SK-N-SH treated with all-trans-retinoic acid at 6 μM for 48 hours (cell line): ENCODE results near the gene PDE1A.

Experiments used
- ARNTL ChIP-seq: fragments of 450-650 bp; formaldehyde crosslinking; IDR thresholded peaks from 2 replicates; pipeline ENCODE4 v1.5.0; 2020; ENCODE audit warnings: low read depth, mild to moderate bottlenecking, moderate library complexity, borderline replicate concordance
- BACH2 ChIP-seq: fragments of 250-450 bp; sonication (Bioruptor Pico); IDR thresholded peaks from 2 replicates; pipeline ENCODE4 v1.9.0; 2021; ENCODE audit warnings: mild to moderate bottlenecking, borderline replicate concordance
- TOX ChIP-seq: fragments of 250-450 bp; sonication (Bioruptor Pico); IDR thresholded peaks from 2 replicates; pipeline ENCODE4 v1.8.0; 2021; ENCODE audit warnings: mild to moderate bottlenecking, moderate library complexity, borderline replicate concordance
- ZFP3 ChIP-seq: fragments of 250-450 bp; sonication (Bioruptor Pico); IDR thresholded peaks from 2 replicates; pipeline ENCODE4 v1.5.0; 2020; ENCODE audit warnings: mild to moderate bottlenecking, moderate library complexity

DNA sequence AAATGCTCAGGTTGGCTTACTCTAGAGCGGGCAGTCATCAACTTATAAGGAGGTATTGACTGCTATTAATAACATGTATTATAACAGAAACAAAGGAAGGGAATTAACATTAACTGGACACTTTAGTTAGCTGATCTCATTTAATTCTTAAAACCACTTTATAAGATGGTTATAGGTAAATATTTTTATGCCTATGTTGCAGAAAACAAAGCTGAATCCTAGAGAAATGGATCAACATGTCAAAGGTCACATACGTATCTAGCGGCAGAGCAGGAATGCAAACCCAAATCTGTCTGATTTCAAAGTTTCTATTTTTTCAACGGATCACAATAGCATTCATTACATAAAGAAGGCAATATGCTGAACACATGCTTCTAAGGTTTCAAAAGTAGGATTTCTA is 200.0 kb downstream of the PDE1A start:
- TF ChIP-seq ZFP3 (CRISPR knock-in tag) (no peak), TOX (CRISPR knock-in tag) (no peak), BACH2 (no peak), ARNTL (no peak)
